Measurements from ENCODE around the gene LIF.
"Not testable (repeated sequence)": the region's sequence is repeated elsewhere in the genome, so short reads cannot be mapped to it uniquely, and the experiment has no call there.

Gene LIF

DNA sequence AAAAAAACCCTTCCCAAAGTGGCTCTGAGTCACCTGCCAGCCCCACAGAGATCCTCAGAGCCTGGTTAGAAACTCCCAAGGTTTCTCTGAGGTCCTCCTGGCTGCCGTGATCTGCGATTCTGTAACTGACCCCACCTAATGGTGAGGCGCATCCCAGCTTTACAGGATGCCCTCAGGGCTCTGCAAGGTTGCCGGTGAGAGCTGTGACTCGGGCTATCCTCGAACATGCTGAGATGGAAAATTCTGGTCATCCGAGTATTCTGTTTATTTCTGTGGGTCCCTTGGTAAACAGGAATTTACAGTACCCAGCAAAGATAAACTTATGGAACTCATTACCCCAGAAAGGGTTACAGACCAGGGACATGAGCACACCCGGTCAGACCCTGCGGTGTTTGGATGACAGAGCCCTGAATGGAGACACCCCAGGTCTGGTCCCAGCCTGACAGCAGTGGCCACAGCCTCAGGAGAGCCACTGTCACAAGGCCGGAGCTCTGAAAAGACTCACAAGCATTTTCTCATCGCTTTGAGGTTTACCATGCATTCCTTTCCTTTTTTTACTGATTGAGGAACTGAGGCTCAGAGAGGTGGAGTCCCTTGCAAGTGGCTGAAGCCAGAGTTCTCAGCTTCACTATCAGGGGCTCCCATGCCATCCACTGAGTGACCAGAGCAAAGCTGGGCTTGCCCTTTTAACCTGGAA, 22.2 kb downstream of the LIF start:
- DNase-seq, result no peak

GRCh38 chr22:30223303-30223702, 23.3 kb downstream of the LIF start:
- peak in 1 of 2 donors; percentile 12 for DNase-seq

DNA sequence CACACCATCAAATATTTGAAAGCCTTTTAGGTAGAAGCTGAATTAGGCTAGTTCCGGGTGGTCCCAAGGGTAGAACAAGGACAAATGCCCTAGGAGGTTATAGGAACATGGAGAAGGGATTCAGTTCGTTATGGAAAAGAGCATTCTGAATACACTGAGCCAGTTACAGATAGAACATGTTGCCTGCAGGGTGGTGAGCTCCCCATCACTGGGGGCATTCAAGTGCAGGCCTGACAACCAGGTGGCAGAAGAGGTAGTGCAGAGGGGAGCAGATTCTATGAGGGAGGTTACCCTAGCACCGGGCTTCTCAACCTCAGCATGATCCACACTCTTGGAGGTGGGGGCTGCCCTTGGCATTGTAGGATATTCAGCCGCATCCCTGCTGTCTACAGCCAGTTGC, 24.2 kb downstream of the LIF start:
- DNase-seq, result no peak

DNA sequence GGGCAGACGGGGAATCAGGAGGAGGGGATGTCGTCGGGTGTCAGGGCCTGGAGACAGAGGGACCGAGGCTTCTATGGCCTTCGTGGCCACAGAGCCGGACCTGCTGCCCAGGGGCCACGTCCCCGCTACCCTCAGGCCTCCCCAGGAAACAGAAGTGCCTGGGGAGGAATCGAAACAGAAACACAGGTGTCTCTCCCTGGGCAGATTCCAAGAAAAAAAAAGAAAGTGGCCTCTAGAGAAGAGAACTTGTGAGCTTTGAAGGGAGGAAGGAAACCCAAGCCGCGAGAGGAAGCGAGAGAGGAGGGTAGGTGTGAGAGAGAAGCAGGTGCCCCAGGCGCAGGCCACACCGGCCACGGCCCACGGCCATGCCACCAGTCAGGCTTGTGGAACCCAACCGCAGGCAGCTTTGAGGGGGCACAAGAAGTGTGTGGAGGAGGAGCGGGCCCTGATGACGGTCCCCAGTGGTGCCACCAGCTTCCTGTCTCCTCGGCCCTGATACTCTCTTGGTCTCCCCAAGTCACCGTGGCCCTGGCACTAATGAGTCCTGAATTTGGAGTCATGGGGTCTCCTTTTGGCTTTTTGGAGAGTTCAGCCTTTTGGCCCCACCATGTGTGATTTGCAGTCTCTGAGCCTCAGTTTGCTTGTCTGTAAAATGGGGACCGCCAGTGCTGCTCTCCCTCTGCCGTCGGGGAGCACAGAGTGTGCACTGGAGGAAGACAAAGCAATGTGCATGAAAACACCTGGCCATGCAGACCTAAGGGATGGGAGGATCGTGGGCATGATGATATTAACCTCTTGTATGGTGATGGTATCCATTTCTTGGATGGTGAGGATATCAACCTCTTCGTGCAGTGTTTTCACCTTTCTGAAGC, 25.2 kb downstream of the LIF start:
- peak; percentile 80 to 87 for DNase-seq

DNA sequence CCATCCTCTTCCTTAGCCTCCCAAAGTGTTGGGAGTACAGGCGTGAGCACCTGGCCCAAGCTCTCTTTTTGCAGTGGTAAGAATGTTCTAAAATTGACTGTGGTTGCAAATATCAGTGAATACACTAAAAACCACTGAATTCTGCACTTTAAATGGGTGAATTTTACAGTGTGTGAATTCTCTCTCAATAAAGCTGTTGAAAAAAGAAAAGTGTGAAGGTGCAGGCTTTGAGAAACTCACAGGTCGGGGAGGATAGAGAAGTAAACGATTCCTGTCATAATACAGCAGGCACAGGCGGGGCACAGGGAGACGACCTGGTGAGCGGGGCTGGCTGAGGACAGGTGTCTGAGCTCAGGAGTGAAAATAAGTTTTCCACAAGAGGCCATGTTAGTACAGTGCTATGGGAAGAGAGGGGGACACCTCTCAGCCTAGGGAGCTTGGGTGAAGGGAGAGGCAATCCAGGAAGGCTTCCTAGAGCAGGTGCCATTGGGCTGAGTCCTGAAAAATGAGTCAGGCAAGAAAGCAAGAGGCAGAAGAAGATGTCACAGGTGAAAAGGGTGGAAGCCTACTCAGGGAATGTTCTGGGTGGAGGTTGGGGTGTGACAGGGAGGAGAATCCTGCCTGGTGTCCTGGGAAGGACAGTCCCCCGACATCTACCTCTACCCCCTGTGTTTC, 26.1 kb downstream of the LIF start:
- DNase-seq, result peak in 1 of 2 donors; percentile 20

GRCh38 chr22:30219668-30220278, 26.8 kb downstream of the LIF start:
- DNase-seq, result no peak

DNA sequence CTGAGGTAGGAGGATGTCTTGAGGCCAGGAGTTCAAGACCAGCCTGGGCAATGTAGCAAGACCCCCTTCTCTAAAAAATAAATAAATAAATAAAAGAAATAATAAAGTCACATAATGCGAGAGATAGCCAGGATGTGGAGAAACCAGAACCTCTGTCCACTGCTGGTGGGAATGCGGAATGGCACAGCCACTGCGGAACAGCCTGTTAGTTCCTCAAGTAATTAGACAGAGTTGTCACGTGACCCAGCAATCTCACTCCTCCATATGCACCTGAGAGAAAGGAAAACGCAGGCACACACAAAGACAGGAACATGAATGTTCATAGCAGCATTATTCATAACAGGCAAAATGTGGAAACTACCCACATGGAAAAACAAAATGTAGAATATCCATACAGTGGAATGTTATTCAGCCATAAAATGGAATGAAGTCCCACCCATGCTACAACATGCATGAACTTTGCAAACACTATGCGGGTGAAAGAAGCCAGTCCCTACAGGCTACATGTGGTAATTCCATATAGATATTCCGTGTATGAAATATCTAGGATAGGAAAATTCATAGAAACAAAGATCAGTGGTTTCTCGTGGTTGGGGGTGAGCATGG, 27.4 kb downstream of the LIF start:
- no peak for DNase-seq

DNA sequence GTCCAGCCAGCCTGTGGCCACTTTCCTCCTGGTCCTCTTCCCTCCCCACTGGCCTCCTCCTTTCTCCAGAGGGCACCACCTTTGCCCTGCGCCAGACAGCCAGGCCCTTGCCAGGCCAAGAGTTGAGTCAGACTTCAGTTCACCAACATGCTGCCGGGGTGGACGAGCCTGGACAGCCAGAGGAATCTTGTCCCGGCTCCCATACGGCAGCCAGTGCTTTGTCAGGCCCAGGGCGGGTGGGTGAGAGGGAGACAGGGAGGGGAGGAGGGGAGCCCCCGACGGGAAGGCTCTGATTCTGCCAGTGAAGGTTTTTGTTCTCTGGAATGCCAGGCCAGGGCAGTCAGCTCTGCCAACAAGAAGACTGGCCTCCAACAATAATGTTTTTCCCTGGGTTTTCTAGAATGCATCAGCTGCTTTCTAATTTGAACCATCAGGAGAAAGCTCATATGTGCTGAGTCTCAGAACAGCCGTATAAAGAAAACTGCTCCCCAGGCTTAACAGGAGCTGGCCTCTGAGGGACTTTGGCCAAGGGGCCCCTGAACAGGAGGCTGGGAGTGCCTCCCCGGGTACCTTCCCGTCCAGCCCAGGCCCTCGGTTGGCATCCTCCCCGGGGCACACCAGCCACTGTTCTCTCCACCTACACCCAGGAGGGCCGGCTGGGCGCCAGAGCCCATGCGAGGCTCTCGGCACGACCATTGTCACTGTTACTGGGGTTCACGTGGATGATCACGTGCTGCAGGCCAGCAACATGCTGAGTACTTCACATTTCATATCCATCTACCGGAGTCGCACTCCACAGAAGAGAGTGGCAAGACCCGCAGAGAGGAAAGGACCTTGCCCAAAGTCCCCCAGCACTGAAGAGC, 28.6 kb downstream of the LIF start:
- DNase-seq, result no peak

DNA sequence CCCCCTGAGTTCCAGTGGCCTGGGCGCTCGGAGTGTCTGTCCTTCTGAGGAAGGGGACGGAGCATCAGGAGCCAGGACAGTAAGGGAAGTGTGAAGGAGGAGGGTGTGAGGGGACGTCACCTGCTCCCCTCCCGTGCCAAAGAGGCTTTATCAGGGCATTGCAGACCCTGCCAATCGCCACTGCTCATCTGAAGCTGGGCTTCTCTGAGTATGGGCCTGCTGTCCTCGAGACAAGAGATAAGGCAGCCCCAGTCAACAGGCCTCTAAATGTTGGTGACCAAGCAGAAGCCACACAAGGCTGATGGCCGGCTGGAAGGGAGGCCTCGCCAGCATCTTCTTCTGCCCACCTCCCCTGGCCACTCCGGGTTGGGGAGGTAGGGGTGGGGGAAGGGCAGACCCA, 29.8 kb downstream of the LIF start:
- no peak for DNase-seq

GRCh38 chr22:30216272-30216671, 30.3 kb downstream of the LIF start:
- not testable (repeated sequence) for DNase-seq

DNA sequence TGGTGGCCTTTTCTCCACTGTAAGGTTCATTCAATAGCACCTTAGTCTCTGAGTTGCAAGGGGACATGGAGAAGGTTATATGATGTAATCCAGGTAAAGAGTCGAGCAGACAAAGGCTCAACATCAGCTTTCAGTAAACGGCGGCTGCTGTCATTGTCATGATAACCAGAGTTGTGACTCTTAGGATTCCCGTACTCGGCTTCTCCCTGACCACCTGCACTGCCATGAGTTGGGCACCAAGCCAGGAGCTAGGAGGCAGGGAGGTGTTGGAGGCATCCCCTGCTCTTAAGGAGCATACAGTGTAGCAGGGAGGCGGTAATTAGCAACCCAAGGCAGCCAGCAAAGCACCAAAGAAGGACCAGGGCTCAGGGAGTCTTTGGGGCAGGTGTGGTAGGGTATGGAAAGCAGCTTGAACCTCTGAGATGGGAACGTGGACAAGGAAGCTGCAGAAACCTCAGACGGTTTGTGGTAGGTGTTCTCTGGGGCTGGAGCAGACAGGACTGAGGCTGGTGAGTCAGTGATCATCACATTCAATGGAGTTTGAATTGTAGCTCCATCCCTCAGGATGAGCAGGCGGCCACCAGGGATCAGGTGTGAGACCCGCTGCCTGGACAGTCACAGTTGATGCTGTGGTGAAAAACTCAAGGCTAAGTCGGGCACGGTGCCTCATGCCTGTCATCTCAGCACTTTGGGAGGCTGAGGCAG, 31.7 kb downstream of the LIF start:
- DNase-seq, result no peak

DNA sequence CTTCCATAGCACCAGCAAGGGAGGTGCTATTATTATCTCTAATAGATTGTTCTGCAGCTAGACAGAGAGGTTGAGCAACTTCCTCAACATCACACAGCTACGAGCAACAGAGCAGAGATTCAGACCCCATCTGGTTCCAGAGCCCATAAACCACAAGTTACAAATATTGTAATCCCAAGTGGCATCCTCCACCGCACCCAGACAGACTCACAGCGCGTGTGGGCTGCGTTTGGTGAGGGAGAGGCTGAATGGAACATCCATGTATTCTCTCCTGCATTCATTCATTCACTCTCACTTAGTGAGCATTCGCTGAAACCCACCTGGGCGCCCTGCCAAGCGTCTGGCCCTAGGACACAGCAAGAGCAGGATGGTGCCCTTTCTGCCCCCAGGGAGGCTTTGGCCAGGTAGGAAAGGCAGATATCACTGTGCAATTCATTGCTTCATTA, 33.5 kb downstream of the LIF start:
- no peak for DNase-seq

GRCh38 chr22:30212363-30212995, 34.1 kb downstream of the LIF start:
- DNase-seq, result peak in 1 of 2 donors; percentile 46

DNA sequence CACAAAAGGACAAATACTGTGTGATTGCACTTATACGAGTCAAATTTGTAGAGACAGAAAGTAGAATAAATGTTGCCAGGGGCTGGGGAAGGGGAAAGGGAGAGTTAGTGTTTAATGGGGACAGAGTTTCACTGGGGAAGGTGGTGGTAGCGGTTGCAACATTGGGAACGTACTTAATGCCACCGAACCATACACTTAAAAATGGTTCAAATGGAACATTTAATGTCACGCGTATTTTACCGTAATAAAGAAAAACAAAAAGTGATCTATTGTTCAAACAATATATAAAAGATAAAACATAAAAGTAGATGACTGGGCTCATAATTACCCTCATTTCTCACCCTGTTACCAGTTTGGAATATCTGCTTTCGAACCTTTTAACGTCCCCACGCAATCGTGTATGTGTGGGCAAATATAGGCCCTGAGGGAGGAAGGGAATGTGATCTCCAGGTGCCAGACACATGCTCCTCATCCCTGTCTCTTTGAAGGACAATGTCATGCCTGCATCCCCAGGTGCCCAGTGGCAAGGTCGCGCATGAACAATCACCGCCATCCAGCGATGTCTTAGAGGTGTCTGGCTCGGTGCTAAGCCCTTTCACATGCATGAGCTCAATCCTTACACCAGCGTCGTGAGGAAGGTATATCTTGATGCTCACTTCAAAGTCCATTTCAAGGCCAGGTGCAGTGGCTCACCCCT, 35.3 kb downstream of the LIF start:
- DNase-seq, result no peak

GRCh38 chr22:30210235-30210909, 36.2 kb downstream of the LIF start:
- no peak for DNase-seq

DNA sequence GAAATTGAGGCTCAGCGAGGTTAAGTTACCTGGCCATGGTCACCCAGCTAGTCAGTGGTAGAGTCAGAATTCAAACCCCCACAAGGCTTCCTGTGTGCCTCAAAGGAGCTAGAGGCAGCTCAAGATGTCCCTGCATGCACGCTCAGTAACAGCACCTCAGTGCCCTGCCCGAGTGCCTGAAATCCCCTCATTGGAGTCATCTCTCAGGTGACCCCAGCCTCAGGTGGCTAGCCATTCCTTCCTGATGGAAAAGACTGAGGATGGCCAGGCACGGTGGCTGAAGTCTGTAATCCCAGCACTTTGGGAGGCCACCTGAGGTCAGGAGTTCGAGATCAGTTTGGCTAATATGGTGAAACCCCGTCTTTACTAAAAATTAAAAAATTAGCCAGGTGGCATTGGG, 36.9 kb downstream of the LIF start:
- no peak for DNase-seq

- no peak for DNase-seq
Observed at GRCh38 chr22:30208631-30209603, 37.6 kb downstream of the LIF start.

DNA sequence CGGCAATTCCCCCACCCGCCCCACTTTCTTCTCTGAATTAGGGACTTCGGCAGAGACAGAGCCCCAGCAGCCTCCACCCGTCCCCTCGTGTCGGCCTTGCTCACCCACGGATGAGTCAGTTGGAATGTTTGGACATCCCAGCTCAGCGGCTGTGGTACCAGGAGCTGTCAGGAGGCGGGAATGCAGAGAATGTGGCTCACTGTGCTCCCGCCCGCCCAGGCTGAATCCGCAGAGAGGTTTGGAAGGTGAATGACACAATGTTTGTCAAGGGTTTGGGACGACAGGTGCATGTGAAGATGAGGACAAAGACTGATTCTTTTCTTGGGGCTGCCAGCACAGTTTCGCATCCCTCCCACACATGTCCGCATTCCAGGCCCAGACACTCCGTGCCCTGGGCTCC, 39.6 kb downstream of the LIF start:
- DNase-seq, result no peak

Data from CD4-positive, alpha-beta T cell treated with Interferon alpha-2 for 1 hour (primary cell).